Esophagus squamous epithelium (tissue), 4 donors: ENCODE data around the gene RNF157.

Experiments used
- CTCF ChIP-seq, 6 experiments: fragments of 450-650 bp in 4 of 6; fragments of 200-600 bp in 2 of 6; sonication (generic) in 2 of 6; IDR thresholded peaks; one replicate each; pipeline ENCODE4 v1.5.1; 2016 to 2019; ENCODE audit warnings: antibody characterized with exemption in 6 of 6, mild to moderate bottlenecking in 4 of 6, moderate library complexity in 4 of 6
- POLR2A ChIP-seq, 4 donors: fragments of 450-650 bp; IDR thresholded peaks; one replicate each; pipeline ENCODE4 v1.6.1; 2017; ENCODE audit warnings: antibody characterized with exemption in 4 of 4, mild to moderate bottlenecking in 4 of 4, moderate library complexity in 3 of 4

- TF ChIP-seq CTCF (IDR thresholded peaks at IDR 0.05), result no peak
- no peak for TF ChIP-seq POLR2A (IDR thresholded peaks at IDR 0.05)
Observed at GRCh38 chr17:76102944-76103273, 137.4 kb downstream of the RNF157 start.
